HG02623 (cell line): ENCODE results near the gene DCLRE1C.
"Not testable (repeated sequence)": the region's sequence is repeated elsewhere in the genome, so short reads cannot be mapped to it uniquely, and the experiment has no call there.

Source experiments
- ATAC-seq: cut with Tn5 transposase; IDR thresholded peaks from one replicate; pipeline ENCODE4 v1.9.1; 2021; ENCODE audit warnings: moderate library complexity; ENCODE audit not compliant: unreplicated experiment

DCLRE1C gene

DNA sequence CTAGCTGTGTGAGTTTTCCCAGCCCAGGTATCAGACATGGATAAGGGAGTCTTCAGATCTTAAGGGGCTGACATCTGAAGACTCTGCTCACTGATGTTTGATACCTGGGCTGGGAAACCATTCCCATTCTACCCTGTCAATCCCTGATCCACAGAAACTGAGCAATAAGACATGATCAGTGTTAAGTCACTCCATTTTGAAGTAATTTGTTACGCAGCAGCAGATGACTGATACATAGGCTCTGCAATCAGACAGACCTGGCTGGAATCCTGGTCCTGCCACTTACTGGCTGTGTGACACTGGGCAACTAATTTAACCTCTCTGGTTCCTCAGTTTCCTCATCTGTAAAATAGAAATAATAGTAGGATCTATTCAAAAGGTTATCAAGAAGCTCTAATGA is 6.6 kb downstream of the DCLRE1C start:
- no peak for ATAC-seq

DNA sequence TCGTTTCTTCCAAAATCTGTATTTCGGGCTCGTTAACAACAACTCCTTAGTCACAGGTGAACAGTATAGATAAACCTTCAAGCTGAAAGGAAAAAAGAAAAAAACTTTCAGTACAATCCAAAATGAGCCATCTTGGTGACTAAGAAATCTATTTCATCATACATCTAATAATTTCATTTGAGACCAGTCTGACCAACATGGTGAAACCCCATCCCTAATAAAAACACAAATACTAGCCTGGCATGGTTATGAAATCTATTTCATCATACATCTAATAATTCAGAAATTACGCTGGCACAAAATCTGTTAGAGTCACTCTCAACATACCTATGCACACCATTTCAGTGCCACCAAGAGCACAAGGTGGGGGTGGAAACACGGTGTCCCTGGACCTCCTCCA is 8.8 kb downstream of the DCLRE1C start:
- ATAC-seq: no peak

DNA sequence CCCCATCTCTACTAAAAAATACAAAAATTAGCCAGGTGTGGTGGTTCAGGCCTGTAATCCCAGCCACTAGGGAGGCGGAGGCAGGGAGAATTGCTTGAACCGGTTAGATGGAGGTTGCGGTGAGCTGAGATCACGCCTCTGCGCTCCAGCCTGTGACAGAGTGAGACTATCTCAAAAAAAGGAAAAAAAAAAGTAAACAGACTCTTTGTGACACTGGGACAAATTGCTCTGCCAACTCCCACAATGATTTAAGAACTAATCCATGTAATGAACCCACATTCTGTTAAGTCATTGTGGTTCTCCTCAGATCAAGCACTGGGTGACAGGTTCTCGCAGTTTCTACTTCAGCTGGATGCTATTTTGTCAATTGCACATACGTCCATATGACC is 11.0 kb downstream of the DCLRE1C start:
- not testable (repeated sequence) for ATAC-seq

DNA sequence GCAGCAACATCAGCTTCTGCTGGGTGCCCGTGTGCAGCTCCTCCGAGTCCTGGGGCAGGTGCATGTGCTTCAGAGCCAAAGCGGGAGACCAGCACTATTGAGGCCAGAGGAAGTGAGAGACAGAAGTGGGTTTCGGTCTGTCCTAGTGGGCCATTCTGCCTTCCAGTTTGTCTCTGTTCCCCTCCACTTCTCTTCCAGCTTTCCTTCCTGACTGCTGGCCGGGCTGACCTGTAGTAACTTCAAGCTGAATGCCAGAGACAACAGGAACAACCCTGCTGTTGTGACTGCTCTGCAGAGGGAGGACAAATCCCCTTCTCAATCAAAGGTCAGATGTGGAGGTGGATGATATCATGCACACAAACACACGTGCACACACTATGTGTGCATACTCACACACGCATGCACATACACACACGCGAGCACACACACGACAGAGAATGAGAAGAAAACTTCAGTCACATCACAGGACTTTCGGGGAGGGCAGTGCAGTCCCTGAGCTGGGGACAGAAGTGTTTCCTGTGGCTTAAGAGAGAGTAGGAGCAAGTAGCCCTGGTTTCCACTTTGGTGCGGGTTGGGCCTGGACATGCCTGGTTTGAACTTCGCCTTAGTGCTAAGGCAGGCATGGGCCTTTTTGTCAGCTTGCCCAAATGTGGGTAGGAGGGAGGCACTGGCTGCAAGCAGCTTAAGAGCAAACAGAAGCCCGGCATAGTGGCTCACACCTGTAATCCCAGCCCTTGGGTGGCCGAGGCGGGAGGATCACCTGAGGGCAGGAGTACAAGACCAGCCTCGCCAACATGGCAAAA is 11.5 kb downstream of the DCLRE1C start:
- ATAC-seq: peak; percentile 93

DNA sequence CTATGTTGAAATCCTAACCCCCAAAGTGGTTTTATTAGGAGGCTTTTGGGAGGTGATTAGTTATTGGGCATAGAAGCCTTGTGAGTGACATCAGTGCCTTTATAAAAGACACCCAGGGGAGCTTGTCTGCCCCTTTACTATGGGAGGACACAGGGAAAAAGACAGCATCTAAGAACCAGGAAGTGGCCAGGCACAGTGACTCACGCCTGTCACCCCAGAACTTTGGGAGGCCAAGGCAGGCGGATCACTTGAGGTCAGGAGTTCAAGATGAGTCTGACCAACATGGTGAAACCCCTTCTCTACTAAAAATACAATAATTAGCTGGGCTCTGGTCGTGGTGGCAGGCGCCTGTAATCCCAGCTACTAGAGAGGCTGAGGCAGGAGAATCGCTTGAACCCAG is 14.9 kb downstream of the DCLRE1C start:
- not testable (repeated sequence) for ATAC-seq

DNA sequence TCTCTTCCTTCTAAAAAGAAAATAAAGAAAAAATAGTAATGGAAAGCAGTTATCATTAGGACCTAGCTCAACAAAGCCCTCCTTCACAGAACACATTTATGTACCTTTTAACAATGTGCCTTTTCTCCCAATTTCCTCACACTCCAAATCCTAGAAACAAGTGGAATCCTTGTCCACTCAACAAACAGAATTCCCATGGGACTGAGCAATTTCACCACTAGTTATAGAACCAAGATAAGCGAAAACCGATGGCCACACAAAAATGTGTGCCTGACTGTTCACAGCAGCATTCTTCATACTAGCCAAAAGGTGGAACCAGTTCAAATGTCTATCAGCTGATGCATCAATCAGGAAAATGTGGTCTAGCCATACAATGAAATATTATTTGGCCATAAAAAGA is 17.3 kb downstream of the DCLRE1C start:
- ATAC-seq: no peak

DNA sequence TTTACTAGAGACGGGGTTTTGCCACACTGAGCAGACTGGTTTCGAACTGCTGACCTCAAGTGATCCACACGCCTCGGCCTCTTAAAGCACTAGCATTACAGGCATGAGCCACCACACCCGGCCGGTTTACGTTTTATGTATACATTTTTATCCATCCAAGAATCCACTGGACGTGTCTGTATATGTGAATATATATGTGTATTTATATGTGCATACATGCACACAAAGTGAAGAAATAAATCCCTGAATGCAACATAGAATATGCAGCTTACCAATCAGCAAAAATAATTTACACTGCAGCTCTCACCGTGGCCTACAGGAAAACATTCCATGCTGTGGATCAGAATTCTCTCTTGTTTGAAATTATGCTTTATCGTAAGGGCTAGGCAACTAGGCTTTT is 23.3 kb downstream of the DCLRE1C start:
- ATAC-seq: no peak

DNA sequence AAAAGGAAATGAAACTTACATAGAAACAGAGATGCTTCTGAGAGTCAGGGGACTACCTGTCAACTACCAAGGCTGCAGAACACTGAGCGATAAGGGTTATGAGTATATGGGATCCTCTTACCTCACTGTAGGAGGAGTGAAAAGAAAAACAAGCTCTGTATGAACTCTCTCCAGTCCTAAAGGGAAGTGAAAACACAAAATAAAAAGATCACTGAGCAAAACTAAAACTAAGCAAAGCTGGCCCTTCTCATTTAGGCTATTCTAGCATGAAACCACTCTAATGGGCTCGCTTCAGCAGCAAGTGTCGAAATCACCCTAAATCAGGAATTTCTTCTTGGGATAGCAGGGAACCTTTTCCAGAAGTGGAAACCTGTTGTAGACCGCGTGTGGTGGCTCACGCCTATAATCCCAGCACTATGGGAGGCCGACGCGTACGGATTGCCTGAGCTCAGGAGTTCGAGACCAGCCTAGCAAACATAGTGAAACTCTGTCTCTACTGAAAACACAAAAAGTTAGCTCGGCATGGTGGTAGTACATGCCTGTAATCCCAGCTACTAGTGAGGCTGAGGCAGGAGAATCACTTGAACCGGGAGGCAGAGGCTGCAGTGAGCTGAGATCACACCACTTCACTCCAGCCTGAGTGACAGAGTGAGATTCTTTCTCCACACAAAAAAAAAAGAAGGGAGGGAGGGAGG is 27.0 kb downstream of the DCLRE1C start:
- peak; percentile 98 for ATAC-seq

DNA sequence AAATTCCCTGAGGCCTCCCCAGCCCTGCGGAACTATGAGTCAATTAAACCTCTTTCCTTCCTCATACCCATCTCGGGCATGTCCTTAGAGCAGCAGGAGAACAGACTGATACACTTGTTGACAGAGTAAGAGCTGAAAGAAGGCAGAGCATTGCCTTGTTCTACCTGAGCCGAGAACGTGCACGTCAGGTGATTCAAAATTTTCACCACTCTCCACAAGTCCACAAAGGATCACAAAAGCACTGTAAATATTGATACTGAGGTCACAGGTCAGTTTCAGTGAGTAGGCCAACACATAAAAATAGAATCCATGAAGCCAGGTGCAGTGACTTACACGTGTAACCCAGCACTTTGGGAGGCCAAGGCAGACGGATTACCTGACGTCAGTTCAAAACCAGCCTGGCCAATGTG is 27.8 kb downstream of the DCLRE1C start:
- ATAC-seq: no peak

DNA sequence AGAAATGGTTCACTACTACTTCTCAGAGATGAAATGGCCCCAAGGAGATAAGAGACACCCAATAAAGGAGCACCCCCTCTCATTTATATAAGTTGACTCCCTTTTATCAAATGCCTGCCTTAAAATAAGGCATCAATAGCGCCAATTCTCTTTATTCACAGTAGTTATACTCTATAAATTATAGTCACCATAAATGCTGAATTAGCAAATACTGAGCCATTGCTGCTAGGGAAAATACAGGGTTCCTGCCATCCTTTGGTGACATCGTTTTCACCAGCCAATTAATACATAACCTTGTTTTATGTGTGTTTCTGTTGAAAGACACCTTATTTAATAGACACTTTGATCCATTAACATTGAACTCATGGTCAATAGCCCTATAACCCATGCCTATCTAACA is 28.6 kb downstream of the DCLRE1C start:
- ATAC-seq: no peak

DNA sequence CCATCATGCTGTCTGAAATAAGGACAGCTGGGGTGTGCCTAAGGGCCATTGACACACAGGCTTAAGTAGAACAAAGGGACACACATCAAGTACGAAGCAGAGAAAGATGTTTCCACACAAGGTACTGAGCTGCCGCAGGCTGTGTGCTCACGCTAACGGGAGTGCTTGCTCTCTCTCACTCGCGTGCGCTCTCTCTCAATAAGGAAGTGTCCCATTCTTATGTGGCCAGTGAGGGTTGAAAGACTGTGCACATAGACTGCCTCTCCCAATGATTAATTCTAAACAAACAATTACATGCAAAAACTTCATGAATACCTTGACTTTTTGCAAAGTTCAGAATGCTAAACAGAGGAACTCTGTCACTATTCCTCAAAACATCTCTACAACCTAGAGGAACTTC is 29.9 kb downstream of the DCLRE1C start:
- ATAC-seq: no peak

DNA sequence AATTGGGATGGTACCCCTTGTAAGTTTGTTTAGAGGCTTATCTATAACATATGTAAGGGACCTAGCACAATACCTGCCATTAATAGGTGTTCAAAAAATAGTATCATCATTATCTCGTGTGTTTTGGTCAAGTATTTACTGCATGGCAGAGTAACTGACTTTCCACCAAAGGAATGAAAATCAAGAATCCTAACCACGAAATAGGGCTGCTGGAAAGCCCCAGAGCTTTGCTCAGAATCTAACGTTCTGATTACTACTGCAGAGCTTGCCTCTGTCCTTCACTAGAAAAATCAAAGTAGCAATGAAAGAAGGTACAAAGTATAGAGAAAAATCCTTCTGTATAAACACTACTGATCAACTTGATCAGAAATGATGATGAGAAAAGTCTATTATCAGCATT is 34.9 kb downstream of the DCLRE1C start:
- no peak for ATAC-seq

DNA sequence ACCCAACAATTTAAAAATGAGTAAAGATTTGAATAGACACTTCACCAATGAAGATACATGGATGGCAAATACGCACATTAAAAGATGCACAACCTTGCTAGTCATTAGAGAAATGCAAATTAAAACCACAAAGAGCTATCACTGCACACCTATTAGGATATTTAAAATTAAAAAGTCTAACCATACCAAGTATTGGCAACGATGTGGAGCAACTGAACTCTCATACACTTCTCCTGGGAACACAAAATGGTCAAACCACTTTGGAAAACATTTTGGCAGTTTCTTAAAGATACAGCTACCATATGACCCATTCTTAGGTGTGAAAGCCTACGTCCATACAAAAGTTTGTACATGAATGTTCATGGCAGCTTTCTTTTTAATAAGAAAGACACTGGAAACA is 36.1 kb downstream of the DCLRE1C start:
- ATAC-seq: no peak

DNA sequence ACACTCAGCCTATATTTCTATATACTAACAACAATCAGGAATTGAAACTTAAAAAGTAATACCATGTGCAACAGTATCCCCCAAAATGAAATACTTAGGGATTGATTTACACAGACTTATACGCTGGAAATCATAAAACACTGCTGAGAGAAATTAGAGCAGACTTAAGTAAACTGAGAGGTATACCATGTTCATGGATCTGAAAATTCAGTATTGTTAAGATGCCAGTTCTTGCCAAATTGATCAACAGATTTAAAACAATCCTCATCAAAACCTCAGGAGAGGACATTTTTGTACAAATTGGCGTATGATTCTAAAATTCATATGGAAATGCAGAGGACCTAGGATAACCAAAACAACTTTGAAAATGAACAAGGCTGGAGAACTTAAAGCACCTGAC is 37.3 kb downstream of the DCLRE1C start:
- ATAC-seq: no peak

DNA sequence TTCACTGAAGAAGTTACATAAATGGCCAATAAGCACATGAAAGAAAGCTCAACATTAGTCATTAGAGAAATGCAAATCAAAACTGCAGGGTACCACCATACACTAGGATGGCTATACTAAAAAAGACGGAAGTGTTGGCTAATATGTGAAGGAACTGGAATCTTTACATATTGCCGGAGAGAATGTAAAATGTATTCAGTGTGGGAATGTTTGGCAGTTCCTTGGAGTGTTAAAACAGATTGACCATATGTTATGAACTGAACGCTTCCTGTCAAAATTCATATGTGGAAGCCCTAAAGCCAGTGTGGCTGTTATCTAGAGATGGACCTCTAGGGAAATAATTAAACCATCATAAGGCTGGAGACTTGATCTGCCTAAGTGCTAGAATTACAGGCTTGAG is 42.1 kb downstream of the DCLRE1C start:
- ATAC-seq: no peak

DNA sequence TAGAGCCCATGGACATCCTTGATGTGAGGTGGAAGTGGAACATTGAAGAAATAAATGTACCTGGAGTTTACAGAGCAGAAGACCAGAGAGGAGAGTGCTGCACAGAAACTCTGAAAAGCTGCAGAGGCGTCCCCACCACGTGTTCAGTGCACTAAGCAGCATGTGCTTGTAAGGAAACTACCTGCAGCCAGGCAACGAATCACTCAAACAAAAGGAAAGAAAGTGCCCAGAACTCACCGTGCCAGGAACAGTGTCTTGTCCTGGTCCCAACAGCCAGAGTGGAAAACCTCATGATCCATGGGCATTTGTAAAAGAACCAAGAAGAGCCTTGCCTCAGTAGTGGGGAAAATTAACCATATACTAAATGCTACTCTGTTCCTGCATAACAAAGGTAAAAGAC is 42.9 kb downstream of the DCLRE1C start:
- ATAC-seq: no peak

DNA sequence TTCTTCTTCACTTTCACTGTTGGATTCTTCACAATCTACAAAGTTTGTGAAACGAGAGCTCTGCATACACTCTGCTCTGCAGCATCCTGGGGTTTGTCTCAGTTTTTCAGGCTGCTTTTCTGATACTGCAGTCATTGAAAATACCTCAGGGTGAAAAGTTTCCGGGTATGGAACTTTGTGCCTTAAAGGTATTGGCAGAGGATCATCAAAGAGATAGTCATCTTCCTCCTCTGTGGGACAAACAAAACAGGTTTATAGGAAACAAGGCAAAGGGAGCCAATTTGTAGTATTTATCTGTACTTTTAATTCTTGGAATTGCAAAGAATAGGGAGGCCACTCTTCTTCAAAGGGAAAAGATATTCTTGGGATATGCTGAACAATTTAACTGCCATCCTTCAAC is 44.8 kb downstream of the DCLRE1C start:
- ATAC-seq: no peak

DNA sequence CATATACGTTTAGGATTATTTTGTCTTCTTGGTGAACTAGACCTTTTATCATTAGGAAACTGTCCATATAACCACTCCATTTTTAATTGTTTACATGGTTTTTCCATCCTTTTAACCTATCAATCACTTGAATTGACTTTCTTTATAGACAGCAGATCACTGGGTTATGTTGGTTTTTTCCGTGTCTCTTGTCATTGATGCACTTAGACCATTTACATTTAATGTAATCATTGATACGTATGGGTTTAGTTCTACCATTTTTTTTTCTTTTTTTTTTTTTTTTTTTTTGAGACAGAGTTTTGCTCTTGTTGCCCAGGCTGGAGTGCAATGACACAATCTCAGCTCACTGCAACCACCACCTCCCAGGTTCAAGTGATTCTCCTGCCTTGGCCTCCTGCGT is 46.3 kb downstream of the DCLRE1C start:
- ATAC-seq: not testable (repeated sequence)

DNA sequence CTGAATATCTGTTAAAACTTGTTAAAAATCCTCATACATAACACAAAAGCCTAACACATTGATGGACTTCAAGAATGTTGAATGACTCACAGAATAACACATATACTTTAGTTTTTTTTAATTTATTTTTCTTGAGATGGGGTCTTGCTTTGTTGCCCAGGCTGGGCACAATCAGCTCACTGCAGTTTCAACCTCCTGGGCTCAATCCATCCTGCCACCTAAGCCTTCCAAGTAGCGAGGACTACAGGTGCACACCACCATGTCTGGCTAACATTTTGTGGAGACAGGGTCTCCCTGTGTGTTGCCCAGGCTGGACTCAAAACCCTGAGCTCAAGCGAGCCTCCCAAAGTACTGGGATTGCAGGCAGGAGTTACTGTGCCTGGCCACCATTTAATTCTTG is 47.1 kb downstream of the DCLRE1C start:
- ATAC-seq: no peak

DNA sequence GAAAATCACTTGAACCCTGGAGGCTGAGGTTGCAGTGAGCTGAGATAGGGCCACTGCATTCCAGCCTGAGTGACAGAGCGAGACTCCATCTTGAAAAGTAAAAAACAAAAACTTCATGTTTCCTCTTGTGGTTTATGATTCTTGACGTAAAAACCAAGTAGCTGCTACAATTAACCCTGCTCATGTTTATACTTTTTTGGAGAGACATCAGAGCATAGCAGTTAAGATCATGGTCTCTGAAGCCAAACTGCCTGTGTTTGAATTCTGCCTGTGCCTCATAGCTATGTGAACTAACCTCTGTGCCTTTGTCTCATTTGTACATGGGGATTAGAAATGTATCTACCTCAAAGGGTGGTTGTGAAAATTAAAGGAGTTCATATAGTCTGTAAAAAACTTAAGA is 48.0 kb downstream of the DCLRE1C start:
- no peak for ATAC-seq

DNA sequence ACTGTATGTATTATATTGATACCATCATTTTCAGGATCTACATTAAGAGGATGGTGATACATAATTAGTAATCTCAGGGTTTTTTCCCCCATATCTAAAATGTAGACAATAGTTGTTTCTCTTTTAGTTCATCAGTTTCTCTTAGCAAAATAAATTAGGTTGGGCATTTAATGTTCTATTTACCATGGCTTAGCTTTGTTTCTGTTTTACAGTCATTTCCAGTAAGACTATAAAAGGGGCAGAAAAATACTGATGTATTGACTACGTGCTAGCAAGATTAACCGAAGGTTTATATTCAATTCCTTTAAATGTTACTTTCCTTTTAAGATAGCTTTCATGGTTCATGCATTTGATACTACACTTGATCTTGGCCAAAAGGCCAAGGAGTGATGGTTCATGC is 49.0 kb downstream of the DCLRE1C start:
- no peak for ATAC-seq

DNA sequence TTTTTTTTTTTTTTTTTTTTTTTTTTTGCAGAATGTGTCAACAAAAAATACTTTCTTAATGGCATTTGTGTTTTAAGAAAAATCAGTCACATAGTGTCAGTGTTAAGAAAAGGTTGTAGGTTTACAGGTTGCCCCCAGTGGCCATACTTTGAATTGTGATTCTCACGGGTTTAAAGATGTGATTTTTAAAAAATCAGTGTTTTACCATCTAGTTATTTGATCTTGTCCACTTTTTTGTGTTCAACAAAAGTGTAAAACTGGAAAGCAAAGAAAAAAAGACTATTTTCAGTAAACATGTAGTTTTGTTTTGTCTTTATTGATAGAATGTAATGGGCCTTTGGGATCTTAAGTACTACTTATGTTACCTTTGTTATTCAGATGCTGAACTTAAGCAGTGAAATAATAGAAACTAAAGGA is 49.6 kb downstream of the DCLRE1C start:
- ATAC-seq: no peak

DNA sequence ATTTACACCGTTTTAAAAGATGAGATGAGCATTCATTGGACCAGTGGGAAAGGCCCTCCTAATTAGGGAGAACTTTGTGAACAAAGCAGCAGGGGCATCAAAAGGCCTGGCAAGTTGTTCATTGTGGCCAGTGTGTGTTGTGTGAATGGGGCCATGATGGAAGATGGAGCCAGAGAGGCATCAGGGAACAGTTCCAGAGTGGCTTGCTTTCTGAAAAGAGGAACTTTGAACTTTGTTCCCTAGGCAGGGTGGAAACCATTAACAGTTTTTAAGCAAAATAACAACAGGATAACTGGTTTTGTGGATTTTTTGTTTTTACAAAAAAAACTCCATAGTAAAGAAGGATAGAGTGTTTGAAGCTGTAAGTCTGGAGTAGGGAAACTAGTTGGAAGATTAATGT is 62.7 kb downstream of the DCLRE1C start:
- ATAC-seq: no peak
